WERI-Rb-1 (cell line): Measurements from ENCODE around the gene LMAN1.

Experiments
- DNase-seq: peaks from one replicate; pipeline ENCODE4 v3.0.0-alpha.2; 2020
- H3K27ac ChIP-seq: fragments of 250-450 bp; sonication (Bioruptor Pico); 2 replicates; pipeline ENCODE4 v1.5.1; 2020; ENCODE audit warnings: mild to moderate bottlenecking, moderate library complexity
- H3K27me3 ChIP-seq: fragments of 250-450 bp; sonication (Bioruptor Pico); 2 replicates; pipeline ENCODE4 v1.5.1; 2021; ENCODE audit warnings: mild to moderate bottlenecking, low read depth, moderate library complexity; ENCODE audit not compliant: insufficient read depth, severe bottlenecking
- H3K36me3 ChIP-seq: fragments of 250-450 bp; sonication (Bioruptor Pico); 2 replicates; pipeline ENCODE4 v1.5.1; 2020; ENCODE audit warnings: mild to moderate bottlenecking, moderate library complexity
- H3K4me3 ChIP-seq: 2 replicates; pipeline ENCODE4 v1.5.1; 2011; ENCODE audit warnings: low read depth, mild to moderate bottlenecking, control low read depth, low read length
- H3K9me3 ChIP-seq: fragments of 250-450 bp; sonication (Bioruptor Pico); 2 replicates; pipeline ENCODE4 v1.5.1; 2021; ENCODE audit warnings: mild to moderate bottlenecking, moderate library complexity; ENCODE audit not compliant: severe bottlenecking
- TF ChIP-seq, protein P1 (sequence below): IDR thresholded peaks from 2 replicates; pipeline ENCODE4 v1.5.1; 2011; ENCODE audit warnings: low read depth, mild to moderate bottlenecking, control low read depth, inconsistent platforms, low read length

Gene LMAN1

DNA sequence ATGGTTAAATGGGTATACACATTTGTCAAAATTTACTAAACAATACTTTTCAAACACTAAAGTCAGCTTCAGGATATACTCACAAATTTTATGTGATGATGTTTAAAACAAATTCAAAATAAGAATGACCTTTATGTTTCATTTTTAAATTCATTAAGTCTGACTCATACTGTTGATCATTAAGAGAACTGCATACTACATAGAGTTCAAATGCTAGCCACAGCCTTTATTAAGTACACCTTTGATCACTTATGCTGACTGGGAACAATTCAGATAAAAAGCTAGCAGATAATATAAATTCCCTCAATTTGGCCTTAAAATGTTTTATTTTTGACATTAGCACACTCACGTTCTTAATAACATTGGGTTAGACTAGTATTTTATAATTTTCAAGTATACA is 14.1 kb downstream of the LMAN1 start:
- Histone ChIP-seq H3K9me3 (no peaks in the 10 kb centered on the region), H3K27ac (no peak overlapping the region), H3K27me3 (no peaks in the 10 kb centered on the region), H3K36me3 (peaks cover 84% of the 10 kb centered on the region), H3K4me3 (no peak overlapping the region)
- no peak for DNase-seq
- TF ChIP-seq, protein P1, sequence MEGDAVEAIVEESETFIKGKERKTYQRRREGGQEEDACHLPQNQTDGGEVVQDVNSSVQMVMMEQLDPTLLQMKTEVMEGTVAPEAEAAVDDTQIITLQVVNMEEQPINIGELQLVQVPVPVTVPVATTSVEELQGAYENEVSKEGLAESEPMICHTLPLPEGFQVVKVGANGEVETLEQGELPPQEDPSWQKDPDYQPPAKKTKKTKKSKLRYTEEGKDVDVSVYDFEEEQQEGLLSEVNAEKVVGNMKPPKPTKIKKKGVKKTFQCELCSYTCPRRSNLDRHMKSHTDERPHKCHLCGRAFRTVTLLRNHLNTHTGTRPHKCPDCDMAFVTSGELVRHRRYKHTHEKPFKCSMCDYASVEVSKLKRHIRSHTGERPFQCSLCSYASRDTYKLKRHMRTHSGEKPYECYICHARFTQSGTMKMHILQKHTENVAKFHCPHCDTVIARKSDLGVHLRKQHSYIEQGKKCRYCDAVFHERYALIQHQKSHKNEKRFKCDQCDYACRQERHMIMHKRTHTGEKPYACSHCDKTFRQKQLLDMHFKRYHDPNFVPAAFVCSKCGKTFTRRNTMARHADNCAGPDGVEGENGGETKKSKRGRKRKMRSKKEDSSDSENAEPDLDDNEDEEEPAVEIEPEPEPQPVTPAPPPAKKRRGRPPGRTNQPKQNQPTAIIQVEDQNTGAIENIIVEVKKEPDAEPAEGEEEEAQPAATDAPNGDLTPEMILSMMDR = no peak

DNA sequence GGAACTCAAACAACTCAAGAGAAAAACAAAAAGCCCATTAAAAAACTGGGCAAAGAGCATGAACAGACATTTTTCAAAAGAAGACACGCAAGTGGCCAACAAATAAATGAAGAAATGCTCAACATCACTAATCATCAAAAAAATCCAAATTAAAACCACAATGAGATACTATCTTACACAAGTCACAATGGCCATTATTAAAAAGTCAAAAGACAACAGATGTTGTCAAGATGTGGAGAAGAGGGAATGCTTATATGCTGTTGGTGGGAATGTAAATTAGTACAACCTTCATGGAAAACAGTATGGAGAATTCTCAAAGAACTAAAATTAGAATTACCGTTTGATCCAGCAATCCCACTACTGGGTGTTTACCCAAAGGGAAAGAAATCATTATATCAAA is 15.1 kb downstream of the LMAN1 start:
- no peaks in the 10 kb centered on the region for H3K27me3 ChIP-seq
- TF ChIP-seq, protein P1 = no peak
- H3K9me3 ChIP-seq = no peaks in the 10 kb centered on the region
- no peak overlapping the region for H3K27ac ChIP-seq
- peaks cover 84% of the 10 kb centered on the region for H3K36me3 ChIP-seq
- no peak for DNase-seq
- no peak overlapping the region for H3K4me3 ChIP-seq

GRCh38 chr18:59340817-59341216 is 18.2 kb downstream of the LMAN1 start:
- H3K27me3 ChIP-seq = no peaks in the 10 kb centered on the region
- H3K27ac ChIP-seq = no peak overlapping the region
- H3K4me3 ChIP-seq = no peak overlapping the region
- no peak for DNase-seq
- TF ChIP-seq, protein P1 = no peak
- H3K36me3 ChIP-seq = peaks cover 82% of the 10 kb centered on the region
- no peaks in the 10 kb centered on the region for H3K9me3 ChIP-seq

DNA sequence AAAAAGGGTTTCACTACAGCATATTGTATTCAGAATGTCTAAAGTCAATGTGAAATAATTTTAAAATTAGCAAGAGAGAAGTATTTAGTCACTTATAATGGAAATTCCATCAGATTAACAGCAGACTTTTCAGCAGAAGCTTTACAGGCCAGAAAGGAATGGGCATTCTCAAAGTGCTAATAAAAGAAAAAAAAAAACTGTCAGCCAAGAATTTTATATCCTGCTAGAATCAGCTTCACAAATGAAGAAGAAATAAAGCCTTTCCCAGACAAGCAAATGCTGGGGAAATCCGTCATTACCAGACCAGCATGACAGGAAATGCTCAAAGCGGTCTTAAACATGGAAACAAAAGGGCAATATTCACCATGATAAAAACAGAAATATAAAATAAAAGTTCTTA is 18.8 kb downstream of the LMAN1 start:
- H3K36me3 ChIP-seq = peaks cover 82% of the 10 kb centered on the region
- H3K27ac ChIP-seq = no peak overlapping the region

DNA sequence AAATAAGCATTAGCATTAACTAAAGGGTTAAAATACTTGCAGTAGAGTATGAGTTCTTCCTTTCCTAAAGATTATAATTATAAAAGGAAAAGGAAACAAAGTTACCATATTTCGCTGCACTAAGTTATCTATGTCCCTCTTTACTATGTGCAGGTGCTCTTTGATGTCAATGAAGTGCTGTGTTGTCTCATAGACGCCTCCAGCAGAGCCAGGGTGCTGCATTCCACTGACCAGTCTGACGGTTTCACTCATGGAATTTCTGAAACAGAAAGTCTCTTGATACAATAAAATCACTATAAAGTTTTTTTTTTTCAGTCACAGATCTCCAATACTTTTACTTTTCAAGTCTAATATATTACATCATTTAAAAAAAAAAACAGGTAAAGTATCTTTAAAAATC is 26.1 kb downstream of the LMAN1 start:
- peaks cover 90% of the 10 kb centered on the region for H3K36me3 ChIP-seq
- H3K9me3 ChIP-seq = no peaks in the 10 kb centered on the region
- no peak overlapping the region for H3K27ac ChIP-seq
- no peak overlapping the region for H3K4me3 ChIP-seq
- DNase-seq = no peak
- TF ChIP-seq, protein P1 = no peak
- no peaks in the 10 kb centered on the region for H3K27me3 ChIP-seq

More for the DNA sequence above, 18.8 kb downstream of the LMAN1 start:
- H3K4me3 ChIP-seq = no peak overlapping the region
- no peaks in the 10 kb centered on the region for H3K9me3 ChIP-seq
- no peak for DNase-seq
- H3K27me3 ChIP-seq = no peaks in the 10 kb centered on the region
- TF ChIP-seq, protein P1 = no peak

DNA sequence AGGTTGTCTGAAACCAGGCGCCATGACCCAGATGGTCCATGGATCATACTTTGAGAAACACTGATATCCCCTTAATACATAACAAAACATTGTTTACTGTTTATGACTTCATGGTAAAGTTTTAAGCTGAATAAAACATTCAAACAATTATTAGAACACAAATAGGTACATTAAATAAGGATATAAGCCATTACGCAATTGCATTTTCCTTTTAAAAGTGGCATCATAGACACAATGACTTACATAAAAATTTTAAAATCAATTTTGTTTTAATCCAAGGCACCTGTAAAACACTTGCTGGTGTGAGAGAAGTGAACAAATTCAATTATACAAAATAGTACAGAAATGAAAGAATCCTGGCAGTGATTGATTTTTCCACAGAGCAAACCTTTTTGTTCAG is 30.4 kb downstream of the LMAN1 start:
- no peaks in the 10 kb centered on the region for H3K27me3 ChIP-seq
- peaks cover 65% of the 10 kb centered on the region for H3K36me3 ChIP-seq
- no peaks in the 10 kb centered on the region for H3K9me3 ChIP-seq
- no peak overlapping the region for H3K27ac ChIP-seq
- DNase-seq = no peak
- TF ChIP-seq, protein P1 = no peak
- H3K4me3 ChIP-seq = no peak overlapping the region
